SU-DHL-6 (cell line): ENCODE measurements around the gene RNF166.

ENCODE experiments used
- H2AFZ ChIP-seq: fragments of 200-600 bp; sonication (generic); 2 replicates; pipeline ENCODE4 v1.6.1; 2014; ENCODE audit warnings: low read depth, mild to moderate bottlenecking, moderate library complexity, mixed read lengths, antibody characterized with exemption, low read length; ENCODE audit not compliant: severe bottlenecking
- H3F3A ChIP-seq: fragments of 200-600 bp; shearing (Covaris generic); 2 replicates; pipeline ENCODE4 v1.6.0; 2016; ENCODE audit warnings: antibody characterized with exemption, mild to moderate bottlenecking; ENCODE audit not compliant: insufficient read depth
- H3K27ac ChIP-seq: fragments of 200-600 bp; sonication (generic); 2 replicates; pipeline ENCODE4 v1.5.1; 2016; ENCODE audit warnings: low read depth, mild to moderate bottlenecking, low read length, moderate library complexity, mixed read lengths
- H3K27me3 ChIP-seq: fragments of 200-600 bp; sonication (generic), shearing (Covaris generic); 2 replicates; pipeline ENCODE4 v1.6.0; 2014; ENCODE audit warnings: mild to moderate bottlenecking, low read length
- H3K36me3 ChIP-seq: fragments of 200-600 bp; sonication (generic); 2 replicates; pipeline ENCODE4 v1.6.1; 2014; ENCODE audit warnings: mild to moderate bottlenecking, low read length, mixed read lengths
- H3K4me2 ChIP-seq: fragments of 300-600, 200-600 bp; shearing (Covaris generic), sonication (generic); 2 replicates; pipeline ENCODE4 v1.6.0; 2014; ENCODE audit warnings: low read length, low read depth, mild to moderate bottlenecking; ENCODE audit not compliant: poor library complexity, severe bottlenecking
- H3K4me3 ChIP-seq: fragments of 200-600 bp; sonication (generic); 2 replicates; pipeline ENCODE4 v1.5.1; 2014; ENCODE audit warnings: antibody characterized with exemption, low read length, mild to moderate bottlenecking, mixed read lengths; ENCODE audit not compliant: insufficient read depth, poor library complexity, severe bottlenecking
- H3K79me2 ChIP-seq: fragments of 200-600 bp; sonication (generic); 2 replicates; pipeline ENCODE4 v1.6.1; 2014; ENCODE audit warnings: mild to moderate bottlenecking, low read length, moderate library complexity; ENCODE audit not compliant: insufficient read depth
- H3K9ac ChIP-seq: fragments of 200-600 bp; sonication (generic); 2 replicates; pipeline ENCODE4 v1.7.0; 2014; ENCODE audit warnings: mild to moderate bottlenecking, low read length
- H3K9me2 ChIP-seq: fragments of 200-600 bp; sonication (generic); replicated peaks from 2 replicates; pipeline ENCODE4 v1.6.1; 2014; ENCODE audit warnings: low read length; ENCODE audit not compliant: insufficient read depth
- H3K9me3 ChIP-seq: fragments of 200-600 bp; sonication (generic); 2 replicates; pipeline ENCODE4 v1.6.1; 2014; ENCODE audit warnings: low read length, mixed read lengths; ENCODE audit not compliant: insufficient read depth
- H4K20me1 ChIP-seq: fragments of 200-600 bp; sonication (generic); 2 replicates; pipeline ENCODE4 v1.6.1; 2014; ENCODE audit warnings: low read depth, mild to moderate bottlenecking, antibody characterized with exemption, low read length, moderate library complexity, mixed read lengths
- CTCF ChIP-seq: fragments of 200-600 bp; sonication (generic); IDR thresholded peaks from one replicate; pipeline ENCODE4 v1.5.1; 2017; ENCODE audit warnings: antibody characterized with exemption, mild to moderate bottlenecking, low read length, moderate library complexity; ENCODE audit not compliant: insufficient read depth, poor library complexity, severe bottlenecking
- EZH2phosphoT487 ChIP-seq: fragments of 200-600 bp; sonication (generic), shearing (Covaris generic); conservative IDR thresholded peaks from 2 replicates; pipeline ENCODE4 v1.6.1; 2018; ENCODE audit warnings: mild to moderate bottlenecking, antibody characterized with exemption, low read length, moderate library complexity, mixed read lengths

RNF166 gene

GRCh38 chr16:88676502-88677242, 29.5 kb downstream of the RNF166 start:
- TF ChIP-seq EZH2phosphoT487 = no peak
- H4K20me1 ChIP-seq = no peaks in the 10 kb centered on the region
- H3K4me2 ChIP-seq = no peak overlapping the region
- no peaks in the 10 kb centered on the region for H3K9me2 ChIP-seq
- no peaks in the 10 kb centered on the region for H3K79me2 ChIP-seq
- H3K36me3 ChIP-seq = no peaks in the 10 kb centered on the region
- H3F3A ChIP-seq = peaks cover 5% of the 10 kb centered on the region; the same call in 1 of the 2 replicates
- no peak overlapping the region for H3K9ac ChIP-seq
- no peaks in the 10 kb centered on the region for H3K9me3 ChIP-seq
- H3K27ac ChIP-seq = no peak overlapping the region
- H3K27me3 ChIP-seq = no peaks in the 10 kb centered on the region
- no peak overlapping the region for H2AFZ ChIP-seq
- H3K4me3 ChIP-seq = no peak overlapping the region

GRCh38 chr16:88673716-88674379, 32.4 kb downstream of the RNF166 start:
- H3K9me2 ChIP-seq = no peaks in the 10 kb centered on the region
- no peaks in the 10 kb centered on the region for H3K79me2 ChIP-seq
- no peak overlapping the region for H3K27ac ChIP-seq
- H4K20me1 ChIP-seq = no peaks in the 10 kb centered on the region
- H3K9ac ChIP-seq = no peak overlapping the region
- H3K4me2 ChIP-seq = no peak overlapping the region
- no peak for TF ChIP-seq CTCF
- no peak for TF ChIP-seq EZH2phosphoT487
- no peaks in the 10 kb centered on the region for H3F3A ChIP-seq
- no peak overlapping the region for H2AFZ ChIP-seq
- H3K27me3 ChIP-seq = no peaks in the 10 kb centered on the region
- H3K36me3 ChIP-seq = no peaks in the 10 kb centered on the region
- no peak overlapping the region for H3K4me3 ChIP-seq
- no peaks in the 10 kb centered on the region for H3K9me3 ChIP-seq

DNA sequence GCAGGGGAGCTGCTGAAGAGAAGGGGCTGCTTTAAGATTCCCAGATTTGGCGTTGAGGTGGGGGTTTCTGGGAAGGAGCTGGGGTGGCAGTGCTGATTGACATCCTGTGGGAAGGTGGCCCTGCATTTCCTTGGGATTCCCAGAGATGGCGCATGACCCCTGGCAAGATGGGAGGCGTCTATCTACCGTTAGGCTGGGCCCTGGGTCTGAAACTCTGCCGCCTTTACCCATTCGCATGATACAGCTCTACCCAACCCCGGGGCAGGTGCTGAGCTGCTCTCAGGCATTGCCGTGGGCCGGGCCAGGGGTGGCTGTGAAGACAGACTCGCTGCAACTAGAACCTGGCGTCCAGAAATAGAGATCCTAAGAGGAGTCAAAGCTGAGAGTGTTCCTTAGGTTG, 33.4 kb downstream of the RNF166 start:
- Histone ChIP-seq H3K9me3 (no peaks in the 10 kb centered on the region), H3K9ac (no peak overlapping the region), H3K4me2 (no peak overlapping the region), H2AFZ (no peak overlapping the region), H3K36me3 (no peaks in the 10 kb centered on the region), H4K20me1 (no peaks in the 10 kb centered on the region), H3K27ac (no peak overlapping the region), H3F3A (no peaks in the 10 kb centered on the region), H3K4me3 (no peak overlapping the region), H3K9me2 (no peaks in the 10 kb centered on the region), H3K27me3 (no peaks in the 10 kb centered on the region), H3K79me2 (no peaks in the 10 kb centered on the region)
- no peak for TF ChIP-seq EZH2phosphoT487
- no peak for TF ChIP-seq CTCF

- H3K36me3 ChIP-seq = no peaks in the 10 kb centered on the region
- H3K79me2 ChIP-seq = no peaks in the 10 kb centered on the region
- H4K20me1 ChIP-seq = no peaks in the 10 kb centered on the region
- no peaks in the 10 kb centered on the region for H3F3A ChIP-seq
- H3K4me2 ChIP-seq = no peak overlapping the region
- no peak overlapping the region for H3K27ac ChIP-seq
- no peaks in the 10 kb centered on the region for H3K9me2 ChIP-seq
- H3K9me3 ChIP-seq = no peaks in the 10 kb centered on the region
- TF ChIP-seq EZH2phosphoT487 (no peak), CTCF (no peak)
- H3K27me3 ChIP-seq = no peaks in the 10 kb centered on the region
- H3K9ac ChIP-seq = no peak overlapping the region
- H3K4me3 ChIP-seq = no peak overlapping the region
- no peak overlapping the region for H2AFZ ChIP-seq
Measured at GRCh38 chr16:88671806-88672205, 34.4 kb downstream of the RNF166 start.
